Testis (tissue), 3 donors: ENCODE measurements around the gene SLC3A2. TPM values are rescaled to one million over a fixed set of nuclear protein-coding genes. Genes with fewer than 3 reads are reported as not detected.
A peak's percentile ranks its signal among the peaks of the same experiment; 100 is the strongest.

ENCODE experiments used
- DNase-seq: peaks from one replicate; pipeline ENCODE4 v3.0.0-alpha.2; 2019
- H3K27ac ChIP-seq, 2 donors: fragments of 200-600 bp; sonication (generic); one replicate each; pipeline ENCODE4 v1.5.1; 2019
- H3K27me3 ChIP-seq: fragments of 200-600 bp; sonication (generic); one replicate; pipeline ENCODE4 v1.5.1; 2019
- H3K36me3 ChIP-seq: fragments of 200-600 bp; sonication (generic); one replicate; pipeline ENCODE4 v1.5.1; 2017; ENCODE audit warnings: low read depth; ENCODE audit errors: missing control alignments
- H3K4me1 ChIP-seq: fragments of 200-600 bp; sonication (generic); one replicate; pipeline ENCODE4 v1.5.1; 2019
- H3K4me3 ChIP-seq, 2 donors: fragments of 200-600 bp; sonication (generic); one replicate each; pipeline ENCODE4 v1.5.1; 2017 to 2019
- H3K9me3 ChIP-seq: fragments of 200-600 bp; sonication (generic); one replicate; pipeline ENCODE4 v1.5.1; 2017
- POLR2A ChIP-seq: fragments of 450-650 bp; IDR thresholded peaks from one replicate; pipeline ENCODE4 v1.6.1; 2017; ENCODE audit warnings: antibody characterized with exemption, mild to moderate bottlenecking, moderate library complexity
- WGBS, 2 donors: methylation state at CpG; one replicate each; pipeline ENCODE4 v1.1.5; 2018; 5-methylcytosine and 5-hydroxymethylcytosine counted together
- intact Hi-C: fragments of 100-400 bp; cut with DNase I; formaldehyde crosslinking; loops from one replicate; pipeline ENCODE4 v1.15.1; 2023; ENCODE audit warnings: low total_unique reads
- polyA plus RNA-seq: library from polyadenylated mRNA; stranded (reverse); fragments of 350-450 nt; fragmentation: Illumina TruSeq; extraction: RNeasy Lipid Tissue Mini Kit (QIAGEN cat#74804); gene quantifications from one replicate; pipeline ENCODE4 v1.2.3, GENCODE V29; 2014; ENCODE audit warnings: low read depth, low replicate concordance; ENCODE audit not compliant: insufficient read depth
- total RNA-seq, 2 donors: library from RNA; depleted of rRNA; stranded (reverse); fragments of >200 nt; gene quantifications; one replicate each; pipeline ENCODE4 v1.2.3, GENCODE V29; 2016
- TF ChIP-seq, protein P1 (sequence below), 3 experiments: fragments of 450-650 bp in 2 of 3; fragments of 200-600 bp in 1 of 3; sonication (generic) in 1 of 3; IDR thresholded peaks; one replicate each; pipeline ENCODE4 v1.5.1; 2016 to 2019; ENCODE audit warnings: antibody characterized with exemption in 3 of 3, mild to moderate bottlenecking in 2 of 3, moderate library complexity in 1 of 3

Gene SLC3A2
- total and polyA plus RNA-seq, 3 donors from 2014 or later, result 166 to 271 (median 227) TPM

DNA sequence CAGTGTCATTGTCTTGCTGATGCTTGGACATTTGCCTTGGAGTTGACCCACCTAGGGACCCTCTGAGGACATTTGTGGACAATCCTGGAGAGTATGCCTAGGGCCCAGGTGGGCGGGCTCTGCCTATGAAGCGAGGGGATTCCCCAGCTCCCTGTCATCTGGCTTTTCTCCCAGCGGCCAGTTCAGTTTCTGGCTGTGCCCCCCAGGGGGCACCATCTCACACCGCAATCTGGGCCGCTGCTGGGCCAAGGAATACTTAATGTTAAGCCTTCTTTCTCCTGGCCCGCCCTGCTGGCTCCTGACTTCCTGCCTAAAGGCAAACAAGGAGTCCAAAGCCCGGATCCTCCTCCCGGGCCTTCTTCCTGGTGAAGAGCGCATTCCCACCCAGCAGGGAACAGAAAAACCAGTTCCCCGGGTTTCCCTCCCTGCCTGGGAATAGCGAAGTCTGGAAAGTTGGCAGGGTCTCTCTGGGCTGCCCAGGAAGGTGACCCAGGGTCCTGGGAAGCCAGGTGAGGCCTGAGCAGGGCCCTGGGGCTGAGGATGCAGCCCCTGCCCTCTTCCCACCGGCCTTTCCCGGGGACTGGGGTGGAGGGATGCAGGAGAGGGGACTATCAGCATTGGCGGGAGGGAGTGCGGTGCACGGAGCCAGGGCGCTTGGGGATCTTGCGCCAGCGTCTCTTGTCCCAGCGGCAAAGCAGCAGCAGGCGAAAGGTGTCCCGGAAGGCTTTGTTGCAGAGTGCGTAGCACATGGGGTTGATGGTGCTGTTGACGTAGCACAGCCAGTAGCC, 28.6 kb downstream of the SLC3A2 start:
- H3K9me3 ChIP-seq, result no peaks in the 10 kb centered on the region
- intact Hi-C loops, result loop anchor here (2.0 kb wide), 1 partner anchor 116 kb away; no protein-coding TSS in a partner anchor
- H3K4me3 ChIP-seq, result no peak overlapping the region
- peaks cover 8% of the 10 kb centered on the region for H3K4me1 ChIP-seq
- H3K36me3 ChIP-seq, result no peaks in the 10 kb centered on the region
- DNase-seq, result peak; percentile 45
- 76 to 79% methylated on average over 18 to 24 of the region's 24 CpGs for WGBS, 2 donors
- no peak overlapping the region for H3K27ac ChIP-seq
- no peaks in the 10 kb centered on the region for H3K27me3 ChIP-seq
- TF ChIP-seq, protein P1, sequence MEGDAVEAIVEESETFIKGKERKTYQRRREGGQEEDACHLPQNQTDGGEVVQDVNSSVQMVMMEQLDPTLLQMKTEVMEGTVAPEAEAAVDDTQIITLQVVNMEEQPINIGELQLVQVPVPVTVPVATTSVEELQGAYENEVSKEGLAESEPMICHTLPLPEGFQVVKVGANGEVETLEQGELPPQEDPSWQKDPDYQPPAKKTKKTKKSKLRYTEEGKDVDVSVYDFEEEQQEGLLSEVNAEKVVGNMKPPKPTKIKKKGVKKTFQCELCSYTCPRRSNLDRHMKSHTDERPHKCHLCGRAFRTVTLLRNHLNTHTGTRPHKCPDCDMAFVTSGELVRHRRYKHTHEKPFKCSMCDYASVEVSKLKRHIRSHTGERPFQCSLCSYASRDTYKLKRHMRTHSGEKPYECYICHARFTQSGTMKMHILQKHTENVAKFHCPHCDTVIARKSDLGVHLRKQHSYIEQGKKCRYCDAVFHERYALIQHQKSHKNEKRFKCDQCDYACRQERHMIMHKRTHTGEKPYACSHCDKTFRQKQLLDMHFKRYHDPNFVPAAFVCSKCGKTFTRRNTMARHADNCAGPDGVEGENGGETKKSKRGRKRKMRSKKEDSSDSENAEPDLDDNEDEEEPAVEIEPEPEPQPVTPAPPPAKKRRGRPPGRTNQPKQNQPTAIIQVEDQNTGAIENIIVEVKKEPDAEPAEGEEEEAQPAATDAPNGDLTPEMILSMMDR (IDR thresholded peaks at IDR 0.05), result peak; percentile 32 to 40 (median 36)
- TF ChIP-seq POLR2A, result no peak

DNA sequence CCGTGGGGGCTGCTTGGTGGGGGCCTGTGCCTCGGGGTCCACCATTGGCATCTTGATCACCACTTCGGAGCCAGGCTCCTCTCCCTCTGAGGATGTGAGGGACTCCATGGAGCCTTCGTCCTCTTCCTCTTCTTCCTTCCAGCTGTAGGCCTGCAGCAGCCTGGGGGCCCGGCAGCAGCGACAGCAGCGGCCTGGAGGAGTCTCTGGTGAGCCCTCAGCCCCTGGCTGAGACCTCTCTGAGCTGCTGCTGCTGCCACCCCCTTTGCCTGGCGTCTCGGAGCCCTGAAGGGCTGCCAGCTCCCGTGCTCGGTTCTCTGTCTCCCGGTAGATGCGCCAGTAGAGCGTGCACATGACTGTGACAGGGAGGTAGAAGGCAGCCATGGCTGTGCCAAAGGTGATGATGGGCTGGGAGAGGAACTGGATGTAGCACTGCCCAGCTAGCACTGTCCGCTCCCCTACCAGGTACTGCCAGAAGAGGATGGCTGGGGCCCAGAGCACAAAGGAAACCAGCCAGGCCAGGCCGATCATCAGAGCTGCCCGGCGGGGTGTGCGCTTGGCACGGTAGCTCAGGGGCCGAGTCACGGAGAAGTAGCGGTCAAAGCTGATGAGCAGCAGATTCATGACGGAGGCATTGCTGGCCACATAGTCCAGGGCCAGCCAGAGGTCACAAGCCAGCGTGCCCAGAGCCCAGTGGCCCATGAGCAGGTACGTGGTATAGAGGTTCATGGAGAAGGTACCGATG, 29.6 kb downstream of the SLC3A2 start:
- H3K4me3 ChIP-seq, result no peak overlapping the region
- H3K27ac ChIP-seq, result no peak overlapping the region
- H3K4me1 ChIP-seq, result peaks cover 6% of the 10 kb centered on the region
- no peaks in the 10 kb centered on the region for H3K27me3 ChIP-seq
- no peaks in the 10 kb centered on the region for H3K36me3 ChIP-seq
- no peak for DNase-seq
- no peaks in the 10 kb centered on the region for H3K9me3 ChIP-seq
- TF ChIP-seq, protein P1 (IDR thresholded peaks at IDR 0.05), result no peak
- no peak for TF ChIP-seq POLR2A
- WGBS, 2 donors, result 94 to 95% methylated on average over 22 to 25 of the region's 27 CpGs
- intact Hi-C loops, result no loop called here

DNA sequence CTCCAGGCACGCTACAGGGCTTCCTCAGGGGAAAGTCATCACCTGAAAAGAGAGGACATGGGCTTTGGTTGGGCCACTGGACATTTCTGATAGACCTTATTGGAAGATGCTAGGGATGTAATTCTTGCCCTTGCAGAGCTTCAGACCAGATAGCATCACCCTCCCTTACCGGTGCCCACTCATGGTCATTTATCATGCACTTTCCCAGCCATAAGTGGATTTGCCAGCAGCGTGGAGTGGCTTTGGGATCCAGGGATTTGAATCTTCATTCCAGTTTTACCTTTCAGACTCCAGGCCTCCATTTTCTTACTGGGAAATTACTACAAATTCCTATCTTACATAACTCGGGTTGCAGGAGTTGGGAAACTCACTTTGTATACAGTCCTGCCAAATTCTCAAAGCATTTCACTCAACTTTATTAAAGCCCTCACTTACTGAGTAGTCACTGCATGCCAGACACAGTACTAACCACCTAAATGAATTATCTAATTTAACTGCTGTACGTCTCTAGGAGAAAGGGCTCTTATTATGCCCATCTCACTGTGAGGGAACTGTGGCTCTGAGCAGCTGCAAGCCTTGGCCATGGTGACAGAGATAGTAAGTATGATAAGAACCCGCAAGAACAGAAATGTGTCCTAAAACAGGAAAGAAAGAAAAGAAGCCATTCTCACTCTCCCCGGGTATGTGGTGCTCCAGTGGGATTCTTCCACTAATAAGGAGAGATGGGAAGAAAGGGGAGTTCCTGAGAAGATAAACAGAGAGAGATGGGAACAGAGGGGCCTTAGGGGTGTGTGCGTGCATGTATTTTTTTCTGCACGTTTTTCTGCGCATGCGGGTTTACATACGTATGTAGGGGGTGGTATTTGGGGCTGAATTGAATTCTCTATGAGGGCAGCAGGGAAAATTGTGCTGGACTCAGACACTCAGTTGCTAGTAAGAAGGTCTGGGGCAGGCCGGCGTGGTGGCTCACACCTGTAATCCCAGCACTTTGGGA, 30.7 kb downstream of the SLC3A2 start:
- DNase-seq, result no peak
- Histone ChIP-seq H3K27me3 (no peaks in the 10 kb centered on the region), H3K36me3 (no peaks in the 10 kb centered on the region), H3K4me3 (no peak overlapping the region), H3K4me1 (no peaks in the 10 kb centered on the region), H3K27ac (no peak overlapping the region), H3K9me3 (no peaks in the 10 kb centered on the region)
- WGBS, 2 donors, result 87 to 89% methylated on average over 14 of the region's 14 CpGs
- TF ChIP-seq POLR2A, result no peak
- TF ChIP-seq, protein P1 (IDR thresholded peaks at IDR 0.05), result no peak
- intact Hi-C loops, result no loop called here

DNA sequence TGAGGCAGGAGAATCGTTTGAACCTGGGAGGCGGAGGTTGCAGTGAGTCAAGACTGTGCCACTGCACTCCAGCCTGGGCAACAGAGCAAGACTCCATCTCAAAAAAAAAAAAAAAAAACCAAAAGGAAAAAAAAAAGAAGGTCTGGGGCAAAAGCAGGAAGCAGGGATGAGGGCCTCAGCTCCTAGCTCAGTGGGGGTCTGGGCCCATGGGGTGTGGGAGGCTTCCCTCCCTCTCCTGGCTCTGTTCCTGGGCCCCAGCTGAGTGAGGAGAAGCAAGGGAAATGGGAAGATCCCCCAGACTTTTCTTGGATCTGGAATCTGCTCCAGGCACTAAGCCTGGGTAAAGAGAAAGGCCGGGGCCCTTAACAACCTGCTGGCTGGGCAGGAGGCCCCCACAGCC, 31.6 kb downstream of the SLC3A2 start:
- H3K27ac ChIP-seq, result no peak overlapping the region
- no peak for DNase-seq
- no peaks in the 10 kb centered on the region for H3K9me3 ChIP-seq
- no peak overlapping the region for H3K4me3 ChIP-seq
- intact Hi-C loops, result no loop called here
- H3K4me1 ChIP-seq, result no peaks in the 10 kb centered on the region
- H3K36me3 ChIP-seq, result no peaks in the 10 kb centered on the region
- no peaks in the 10 kb centered on the region for H3K27me3 ChIP-seq
- WGBS, 2 donors, result 86 to 92% methylated on average over 3 of the region's 3 CpGs
- TF ChIP-seq, protein P1 (IDR thresholded peaks at IDR 0.05), result no peak
- TF ChIP-seq POLR2A, result no peak
